GM18868 (cell line): ENCODE results near the gene PAAF1.
"Not testable (repeated sequence)": the region's sequence is repeated elsewhere in the genome, so short reads cannot be mapped to it uniquely, and the experiment has no call there.

Experiments used
- ATAC-seq: cut with Tn5 transposase; IDR thresholded peaks from one replicate; pipeline ENCODE4 v1.9.1; 2021; ENCODE audit warnings: mild to moderate bottlenecking, moderate library complexity; ENCODE audit not compliant: unreplicated experiment

PAAF1 gene

DNA sequence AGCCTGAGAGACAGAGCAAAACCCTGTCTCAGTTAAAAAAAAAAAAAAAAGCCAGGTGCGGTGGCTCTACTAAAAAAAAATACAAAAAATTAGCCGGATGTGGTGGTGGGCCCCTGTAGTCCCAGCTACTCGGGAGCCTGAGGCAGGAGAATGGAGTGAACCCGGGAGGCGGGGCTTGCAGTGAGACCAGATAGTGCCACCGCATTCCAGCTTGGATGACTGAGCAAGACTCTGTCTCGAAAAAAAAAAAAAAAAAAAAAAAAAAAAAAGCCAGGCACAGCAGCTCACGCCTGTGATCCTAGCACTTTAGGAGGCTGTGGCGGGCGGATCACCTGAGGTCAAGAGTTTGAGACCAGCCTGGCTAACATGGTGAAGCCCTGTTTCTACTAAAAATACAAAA is 3.6 kb downstream of the PAAF1 start:
- ATAC-seq = not testable (repeated sequence)

DNA sequence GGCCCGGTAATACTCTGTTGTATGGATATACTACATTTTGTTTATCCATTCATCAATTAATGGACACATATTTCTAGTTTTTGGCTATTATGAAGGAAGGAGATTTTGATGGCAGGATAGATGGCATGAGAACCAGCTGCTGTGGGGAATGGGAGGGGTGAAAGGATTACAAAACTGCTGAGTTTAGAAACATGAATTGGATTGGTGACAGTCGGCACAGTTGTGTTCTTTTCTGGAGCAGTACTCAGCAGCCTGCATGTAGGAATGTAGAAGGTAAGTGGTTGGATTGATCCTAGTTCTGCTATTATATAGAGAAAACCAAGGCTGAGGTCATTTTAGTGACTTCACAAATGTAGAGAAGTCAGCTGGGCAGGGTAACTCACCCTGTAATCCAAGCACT is 7.1 kb downstream of the PAAF1 start:
- ATAC-seq = no peak

DNA sequence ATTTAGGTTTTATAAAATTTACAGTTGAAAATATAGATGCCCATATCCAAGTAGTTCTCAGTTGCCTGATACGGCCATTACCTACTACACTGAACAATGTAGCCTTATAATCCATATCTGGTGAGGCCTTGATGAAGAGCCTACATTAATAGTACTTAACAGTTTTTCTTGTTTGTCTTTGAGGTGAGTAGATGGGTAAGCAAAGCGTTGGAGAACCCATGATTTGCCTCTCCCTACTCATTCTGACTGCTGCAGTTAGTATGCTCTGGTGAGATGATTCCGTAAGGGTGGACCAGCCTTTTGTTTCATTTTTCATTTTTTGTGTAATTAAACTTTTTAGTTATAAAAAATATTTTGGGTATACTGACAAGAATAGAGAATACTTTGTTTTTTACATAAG is 11.4 kb downstream of the PAAF1 start:
- no peak for ATAC-seq

DNA sequence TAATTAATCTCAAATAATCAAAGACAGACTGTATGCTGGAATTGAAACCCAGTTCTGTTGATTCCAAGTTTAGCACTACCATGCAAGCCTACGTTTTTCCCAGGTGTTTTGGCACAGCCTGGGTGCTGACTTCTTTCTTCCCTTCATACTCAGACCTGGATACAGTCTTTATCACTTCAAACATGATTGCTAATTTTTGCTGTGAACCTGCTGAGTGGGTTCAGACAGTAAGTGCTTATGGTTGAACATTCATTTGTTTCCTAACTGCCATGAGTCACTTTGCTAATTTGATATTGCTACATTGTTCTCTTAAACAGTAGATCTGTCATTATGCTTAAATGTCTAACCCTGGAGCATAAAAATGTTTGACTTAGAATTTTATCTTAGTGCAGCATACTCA is 12.2 kb downstream of the PAAF1 start:
- ATAC-seq = no peak

DNA sequence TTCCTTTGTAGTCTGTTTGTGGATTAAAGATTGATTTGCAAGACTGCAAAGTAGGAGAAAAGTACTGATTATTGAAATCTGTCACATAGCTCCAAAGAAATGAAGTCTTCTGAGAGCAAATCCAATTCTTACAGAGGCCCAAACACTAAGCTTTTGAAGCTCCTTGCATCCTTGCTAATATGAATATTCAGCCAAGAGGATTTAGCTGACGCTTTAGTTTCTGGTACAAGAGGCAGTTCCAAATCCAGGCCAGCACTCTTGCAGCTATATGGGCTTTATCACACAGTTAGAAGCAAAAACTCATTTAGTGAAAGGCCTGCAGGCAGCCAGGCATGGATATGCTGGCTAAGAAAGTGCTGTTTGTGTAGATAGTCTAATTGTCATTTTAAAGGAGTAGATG is 12.7 kb downstream of the PAAF1 start:
- ATAC-seq = no peak

DNA sequence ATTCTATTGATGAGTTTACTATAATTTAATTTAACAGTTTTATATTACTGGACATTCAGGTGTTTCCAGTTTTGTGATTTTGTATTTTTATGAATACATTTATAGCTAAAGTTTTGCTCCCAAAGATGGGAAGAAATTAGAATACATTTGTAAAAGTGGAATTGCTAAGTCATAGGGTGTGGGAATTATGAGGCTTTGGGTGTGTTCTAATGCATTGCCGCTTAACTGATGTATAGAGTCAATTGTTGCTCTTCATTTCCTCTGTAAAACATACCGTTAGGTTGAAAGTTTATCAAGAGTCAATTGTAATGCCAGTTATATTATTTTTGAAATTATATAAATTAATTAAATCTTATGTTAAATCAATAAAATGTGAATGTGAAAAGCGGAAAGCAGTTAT is 16.2 kb downstream of the PAAF1 start:
- ATAC-seq = no peak

DNA sequence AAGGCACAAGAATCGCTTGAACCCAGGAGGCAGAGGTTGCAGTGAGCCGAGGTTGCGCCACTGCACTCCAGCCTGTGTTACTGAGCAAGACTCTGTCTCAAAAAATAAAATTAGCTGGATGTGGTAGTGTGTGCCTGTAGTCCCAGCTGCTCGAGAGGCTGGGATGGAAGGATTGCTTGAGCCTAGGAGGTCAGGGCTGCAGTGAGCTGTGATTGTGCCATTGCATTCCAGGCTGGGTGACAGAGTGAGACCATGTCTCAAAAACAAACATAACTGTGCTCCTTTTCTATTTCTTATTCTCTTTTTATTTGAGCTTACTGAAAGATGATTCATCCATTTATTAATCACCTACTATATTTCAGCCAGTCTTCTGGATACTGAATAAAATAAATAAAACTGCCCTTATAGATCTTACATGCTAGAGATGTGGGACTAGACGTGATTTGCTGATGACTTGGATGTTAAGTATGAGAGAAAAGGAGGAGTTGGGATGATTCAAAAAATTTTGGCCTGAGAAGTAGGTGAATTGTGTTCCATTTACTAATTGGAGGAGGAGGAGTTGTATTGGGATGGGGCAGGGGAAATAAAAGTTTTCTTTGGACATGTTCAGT is 18.0 kb downstream of the PAAF1 start:
- no peak for ATAC-seq

DNA sequence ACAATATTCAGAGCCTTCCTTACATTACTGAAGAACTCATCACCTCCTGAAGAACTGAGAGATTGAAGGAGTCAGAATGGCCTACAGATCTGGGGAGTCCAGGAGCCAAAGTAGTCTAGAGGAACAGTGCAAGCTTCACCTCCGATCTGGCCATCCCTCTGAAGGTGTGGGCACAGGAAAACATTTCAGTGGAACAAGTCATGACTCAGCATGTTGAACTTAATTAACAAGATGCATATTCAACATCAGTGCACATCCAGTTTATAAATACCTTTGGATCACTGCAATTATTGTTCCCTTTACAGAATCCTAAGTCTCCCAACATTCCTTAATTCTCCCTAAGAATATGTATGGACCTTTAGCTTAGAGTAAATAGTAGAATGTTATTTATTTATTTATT is 25.5 kb downstream of the PAAF1 start:
- ATAC-seq = no peak

DNA sequence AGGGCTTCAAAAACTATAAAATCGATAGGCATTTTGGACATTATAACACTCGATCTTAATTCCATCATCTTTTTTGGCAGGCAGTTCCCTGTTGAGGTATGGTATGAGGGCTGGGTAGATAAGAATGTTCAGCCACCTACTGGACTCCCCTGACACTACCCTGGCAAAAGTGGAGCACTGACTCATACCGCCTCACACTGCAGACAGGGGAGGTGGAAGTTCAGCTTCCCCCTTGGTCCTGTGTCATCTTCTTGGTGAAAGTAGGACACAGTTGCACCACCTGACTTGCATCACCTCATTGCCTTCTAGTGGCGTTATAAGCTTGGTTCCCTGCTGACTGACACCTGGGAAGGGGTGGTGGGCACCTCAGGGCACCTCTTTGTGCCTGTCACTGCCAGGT is 30.4 kb downstream of the PAAF1 start:
- no peak for ATAC-seq

DNA sequence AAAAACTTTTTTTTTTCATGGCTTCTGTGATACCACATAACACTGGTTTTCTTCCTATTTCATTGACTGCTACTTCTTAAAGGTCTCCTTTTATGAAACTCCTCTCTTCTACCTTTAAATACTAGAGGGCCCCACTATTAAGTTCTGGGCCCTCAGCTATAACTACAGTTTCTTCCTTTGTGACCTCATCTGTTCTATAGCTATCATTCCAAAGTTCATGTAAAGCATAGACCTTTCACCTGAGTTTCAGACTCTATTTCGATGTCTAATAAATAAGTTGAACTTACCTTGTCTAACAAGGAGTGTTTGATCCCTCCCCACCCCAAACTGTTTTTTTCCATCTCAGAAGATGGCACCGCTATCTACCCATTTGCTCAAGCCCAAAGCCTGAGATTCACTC is 35.2 kb downstream of the PAAF1 start:
- no peak for ATAC-seq

DNA sequence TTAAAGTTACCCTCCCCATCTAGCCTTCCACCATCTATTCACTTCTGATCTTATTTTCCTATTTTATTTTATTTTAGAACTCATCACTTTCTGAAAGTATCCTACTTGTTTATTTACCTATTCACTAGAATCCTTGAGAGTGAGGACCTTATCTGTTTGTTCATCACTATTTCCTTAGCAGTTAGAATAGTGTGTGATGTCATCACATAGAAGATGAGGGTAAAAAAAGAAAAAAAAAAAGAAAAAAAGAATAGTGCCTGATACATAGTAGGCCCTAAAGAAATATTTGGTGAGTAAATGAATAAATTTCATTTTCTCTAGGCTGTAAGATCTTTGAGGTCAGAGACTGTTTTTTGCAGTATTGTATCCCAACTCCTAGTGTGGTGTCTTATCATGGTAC is 36.7 kb downstream of the PAAF1 start:
- no peak for ATAC-seq

DNA sequence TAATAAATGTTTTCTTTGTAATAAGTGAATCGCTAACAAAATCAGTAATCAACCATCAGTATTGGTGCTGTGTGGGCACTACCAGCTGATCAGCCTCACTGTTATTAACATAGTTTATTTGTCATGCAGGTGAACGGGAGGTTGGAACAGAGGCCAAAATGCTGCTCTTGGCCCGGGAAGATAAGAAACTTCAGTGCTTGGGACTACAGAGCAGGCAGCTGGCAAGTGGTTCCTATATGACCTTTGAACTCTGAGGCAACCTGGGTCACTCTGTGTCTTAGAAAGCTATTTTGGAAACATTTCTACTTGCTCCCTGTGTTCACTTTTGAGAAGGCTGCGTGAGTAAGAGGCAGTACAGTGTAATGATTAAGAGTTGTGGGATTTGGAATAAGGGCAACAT is 37.5 kb downstream of the PAAF1 start:
- ATAC-seq = no peak

DNA sequence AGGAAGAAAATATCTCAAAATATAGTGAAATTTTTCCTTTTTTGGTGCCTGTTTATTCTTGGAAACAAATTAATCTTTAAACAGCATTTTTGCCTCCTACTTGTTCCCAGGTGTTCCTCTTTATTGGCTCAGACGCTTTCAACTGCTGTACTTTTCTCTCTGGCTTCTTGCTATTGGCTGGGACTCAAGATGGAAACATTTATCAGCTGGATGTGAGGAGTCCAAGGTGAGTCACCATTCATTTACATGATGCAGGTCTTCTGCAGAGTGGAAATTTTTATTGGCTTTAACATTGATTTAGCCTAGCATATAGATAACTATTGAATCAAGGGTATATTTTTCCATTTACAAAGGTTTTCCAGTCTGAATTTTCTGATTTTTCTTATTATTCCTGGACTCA is 39.6 kb downstream of the PAAF1 start:
- no peak for ATAC-seq

DNA sequence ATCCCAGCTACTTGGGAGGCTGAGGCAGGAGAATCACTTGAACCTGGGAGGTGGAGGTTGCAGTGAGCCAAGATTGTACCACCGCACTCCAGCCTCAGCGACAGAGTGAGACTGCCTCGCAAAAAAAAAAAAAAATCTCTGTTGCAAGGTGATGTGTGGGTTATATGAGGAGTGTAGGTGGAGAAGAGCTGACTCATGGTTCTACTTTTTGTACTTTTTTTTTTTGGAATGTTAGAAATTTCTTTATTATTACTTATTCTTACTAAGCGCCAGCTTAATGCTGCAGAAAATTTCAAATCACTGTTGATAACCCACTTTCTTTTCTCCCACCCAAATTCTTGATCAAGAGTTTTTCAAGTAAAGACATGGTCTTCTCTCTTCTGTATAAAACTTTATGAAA is 44.4 kb downstream of the PAAF1 start:
- no peak for ATAC-seq

DNA sequence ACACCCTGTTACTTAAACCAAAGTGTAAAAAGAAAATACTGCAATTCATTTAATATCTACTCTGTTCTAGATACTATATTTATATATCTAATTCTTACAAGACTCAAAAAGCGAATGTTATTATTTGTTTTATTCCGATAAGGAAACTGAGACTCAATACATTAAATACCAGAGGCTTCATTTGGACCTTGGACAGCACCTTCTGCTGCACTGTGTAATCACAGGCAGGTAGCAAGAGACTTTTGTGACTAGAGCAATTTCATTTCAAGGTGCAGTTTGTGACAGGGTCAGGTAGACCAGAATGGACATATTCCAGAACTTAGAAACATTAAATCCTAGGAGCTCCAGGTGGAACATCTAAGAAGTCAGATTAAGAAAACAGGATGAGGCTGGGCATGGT is 52.6 kb downstream of the PAAF1 start:
- no peak for ATAC-seq

DNA sequence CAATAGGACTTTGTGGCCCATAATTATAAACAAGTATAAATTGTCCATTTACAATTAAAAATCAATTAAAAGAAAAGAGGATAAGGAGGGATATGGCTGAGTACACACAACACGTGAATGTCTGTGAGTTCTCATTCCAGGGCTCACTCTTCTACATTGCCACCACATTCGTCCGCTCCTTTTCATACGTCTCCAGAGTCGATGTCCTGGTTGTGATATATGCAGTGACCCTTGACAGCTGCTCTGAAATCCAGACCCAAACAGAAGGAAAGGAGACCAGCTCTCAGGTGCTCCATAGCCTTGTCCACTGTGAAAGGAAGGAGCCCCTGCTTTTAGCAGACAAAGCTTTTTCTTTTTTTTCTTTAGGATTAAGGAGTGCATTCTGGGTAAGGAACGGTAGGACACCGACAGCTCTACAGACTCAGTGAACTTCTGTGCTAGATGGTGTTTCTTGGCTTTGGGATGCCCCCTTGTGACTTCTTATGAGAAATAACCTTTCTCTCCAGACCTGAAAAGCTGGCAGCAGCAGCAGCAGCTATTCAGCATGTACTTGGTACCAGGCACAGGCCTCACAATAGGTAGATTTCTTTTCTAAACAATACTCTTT is 54.3 kb downstream of the PAAF1 start:
- ATAC-seq = no peak

DNA sequence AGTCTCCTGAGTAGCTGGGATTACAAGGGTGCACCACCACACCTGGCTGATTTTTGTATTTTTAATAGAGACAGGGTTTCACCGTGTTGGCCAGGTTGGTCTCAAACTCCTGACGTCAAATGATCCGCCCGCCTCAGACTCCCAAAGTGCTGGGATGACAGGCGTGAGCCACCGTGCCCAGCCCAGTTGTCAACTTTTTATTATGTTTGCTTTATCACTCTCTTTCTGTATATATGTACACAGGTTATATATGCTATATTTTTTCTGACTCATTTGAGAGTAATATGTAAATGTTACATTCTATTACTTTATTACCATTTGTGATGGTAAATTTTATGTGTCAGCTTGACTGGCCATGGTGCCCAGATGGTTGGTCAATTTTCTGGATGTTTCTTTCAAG is 55.2 kb downstream of the PAAF1 start:
- no peak for ATAC-seq

DNA sequence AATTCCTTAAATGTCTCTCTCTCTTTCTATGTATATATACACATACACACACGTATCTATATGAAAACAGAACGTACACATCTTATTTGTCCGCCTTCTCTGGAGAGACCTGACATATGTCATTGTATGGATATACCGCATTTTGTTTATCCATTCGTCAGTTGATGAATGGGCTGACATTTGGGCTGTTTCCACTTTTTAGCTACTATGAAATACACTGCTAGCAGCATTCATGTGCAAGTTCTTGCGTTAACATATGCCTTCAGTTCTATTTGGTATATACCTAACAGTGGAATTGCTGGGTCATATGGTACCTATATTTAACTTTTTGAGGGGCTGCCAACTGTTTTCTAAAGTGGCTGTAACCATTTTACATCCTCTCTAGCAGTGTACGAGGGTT is 56.0 kb downstream of the PAAF1 start:
- ATAC-seq = no peak

DNA sequence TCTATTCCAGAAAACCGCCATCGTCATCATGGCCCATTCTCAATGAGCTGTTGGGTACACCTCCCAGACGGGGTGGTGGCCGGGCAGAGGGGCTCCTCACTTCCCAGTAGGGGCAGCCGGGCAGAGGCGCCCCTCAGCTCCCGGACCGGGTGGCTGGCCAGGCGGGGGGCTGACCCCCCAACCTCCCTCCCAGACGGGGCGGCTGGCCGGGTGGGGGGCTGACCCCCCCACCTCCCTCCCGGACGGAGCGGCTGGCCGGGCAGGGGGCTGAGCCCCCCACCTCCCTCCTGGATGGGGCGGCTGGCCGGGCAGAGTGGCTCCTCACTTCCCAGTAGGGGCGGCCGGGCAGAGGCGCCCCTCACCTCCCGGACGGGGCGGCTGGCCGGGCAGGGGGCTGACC is 59.2 kb downstream of the PAAF1 start:
- not testable (repeated sequence) for ATAC-seq

DNA sequence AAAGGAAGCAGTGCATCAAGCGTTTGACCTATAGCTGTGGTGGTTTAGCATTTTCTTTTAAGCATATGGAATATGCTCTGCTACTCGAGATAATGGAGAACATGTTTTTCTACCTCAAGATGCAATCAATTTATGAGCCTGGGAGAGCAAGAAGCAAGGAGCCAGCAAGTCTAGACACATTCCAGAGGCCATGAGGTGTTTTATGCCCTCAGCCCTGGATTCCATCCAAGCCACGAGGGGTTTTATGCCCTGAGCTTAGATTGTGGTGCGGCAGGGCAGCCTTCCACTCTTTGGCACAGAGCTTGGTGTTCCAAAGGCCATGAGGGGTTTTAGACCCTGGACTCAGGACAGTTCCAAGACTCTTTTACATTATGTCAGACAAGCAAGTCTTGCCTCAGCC is 62.3 kb downstream of the PAAF1 start:
- ATAC-seq = no peak

DNA sequence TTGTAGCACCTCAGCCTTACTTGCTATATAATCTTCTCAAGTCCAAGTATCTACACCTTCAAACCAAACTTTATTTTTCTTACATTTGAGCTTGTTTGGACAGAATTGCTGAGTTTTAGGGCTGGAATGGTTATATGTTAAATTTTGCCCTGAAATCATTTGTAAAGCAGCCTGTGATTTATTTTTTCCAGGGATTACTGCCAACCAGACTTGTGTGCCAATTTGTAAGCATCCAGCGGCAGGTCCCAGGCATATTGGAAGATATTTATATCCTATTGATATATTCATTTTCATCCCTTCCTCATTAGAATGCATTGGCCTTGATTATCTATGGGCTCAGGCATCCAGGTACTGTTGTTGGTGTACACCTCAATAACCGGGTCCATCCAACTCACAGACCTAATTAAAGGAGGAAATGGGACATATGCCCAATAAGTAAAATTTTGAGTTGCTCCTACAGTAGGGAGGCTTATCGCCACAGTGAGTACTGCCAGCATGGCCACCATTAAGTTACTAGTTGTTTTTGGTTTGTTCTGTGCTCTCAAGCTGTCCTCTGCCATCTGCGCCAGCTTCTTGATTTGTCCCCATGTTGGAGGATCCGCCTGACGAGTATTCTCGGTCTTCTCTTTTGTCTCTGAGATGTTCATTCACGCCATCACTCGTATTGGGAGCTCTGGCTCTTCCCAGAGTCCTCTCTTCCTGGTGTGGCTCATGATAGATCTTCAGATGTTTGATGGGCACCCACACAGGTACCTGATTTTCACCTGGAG is 64.2 kb downstream of the PAAF1 start:
- ATAC-seq = no peak

DNA sequence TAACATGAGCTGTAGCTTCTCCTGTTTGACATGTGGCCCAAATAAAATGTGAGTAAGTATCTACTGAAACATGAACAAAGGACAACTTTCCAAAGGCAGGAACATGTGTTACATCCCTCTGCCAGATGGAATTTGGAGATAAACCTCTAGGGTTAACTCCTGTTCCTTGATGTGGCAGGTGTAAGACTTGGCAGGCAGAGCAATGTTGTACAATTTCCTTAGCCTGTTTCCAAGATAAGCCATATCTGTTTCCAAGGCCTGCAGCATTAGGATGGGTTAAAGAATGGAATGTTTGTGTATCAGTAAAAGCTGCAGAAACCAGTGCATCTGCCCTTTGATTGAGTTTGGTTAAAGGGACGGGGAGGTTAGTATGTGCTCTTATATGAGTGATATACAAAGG is 65.2 kb downstream of the PAAF1 start:
- ATAC-seq = no peak

DNA sequence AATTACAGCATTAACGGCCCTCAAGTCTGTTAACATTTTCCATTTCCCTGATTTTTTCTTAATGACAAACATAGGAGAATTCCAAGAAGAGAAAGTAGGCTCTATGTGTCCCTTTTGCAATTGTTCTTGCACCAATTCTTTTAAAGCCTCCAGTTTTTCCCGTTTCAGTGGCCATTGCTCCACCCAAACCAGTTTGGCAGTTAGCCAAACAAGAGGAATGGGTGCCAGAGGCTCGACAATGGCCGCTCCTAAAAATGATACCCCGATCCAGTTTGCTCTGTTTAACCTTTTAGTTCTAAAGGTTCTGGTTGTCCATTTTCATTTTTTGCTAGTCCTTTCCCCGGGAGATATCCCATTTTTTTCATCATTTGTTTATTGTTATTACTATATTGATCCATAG is 67.3 kb downstream of the PAAF1 start:
- ATAC-seq = no peak
